Pancreas (tissue), 10 donors: ENCODE data around the gene SBF2. TPM values are rescaled to one million over a fixed set of nuclear protein-coding genes. Genes with fewer than 3 reads are reported as not detected.

ENCODE experiments used
- ATAC-seq, 4 donors: fragments of 200-7000 bp; cut with Tn5 transposase; one replicate each; pipeline versions ENCODE4 v1.8.0 to v1.9.1; 2020; ENCODE audit warnings: mild to moderate bottlenecking in 4 of 4, moderate library complexity in 4 of 4
- DNase-seq, 6 donors: peaks; one replicate each; pipeline ENCODE4 v3.0.0-alpha.2; 2020
- FAIRE-seq: peaks from 2 replicates; lab custom pipeline; 2012; peaks lifted over from hg19 to GRCh38; lab: Jason Lieb, UNC
- H3K27ac ChIP-seq, 4 donors: fragments of 200-600 bp; sonication (generic); 1 replicate in 3 of 4; 2 replicates in 1 of 4; pipeline versions ENCODE4 v1.5.0 to v1.8.0; 2020
- H3K27me3 ChIP-seq, 4 donors: fragments of 200-600 bp; one replicate each; pipeline ENCODE4 v1.8.0; 2021
- H3K36me3 ChIP-seq, 3 donors: fragments of 200-600 bp; sonication (generic) in 1 of 3; one replicate each; pipeline versions ENCODE4 v1.5.0 to v1.8.0; 2020 to 2021
- H3K4me1 ChIP-seq, 3 donors: fragments of 200-600 bp; one replicate each; pipeline ENCODE4 v1.8.0; 2021
- H3K4me3 ChIP-seq, 4 donors: fragments of 200-600 bp; sonication (generic) in 2 of 4; one replicate each; pipeline versions ENCODE4 v1.5.0 to v1.8.0; 2020 to 2021
- H3K9me3 ChIP-seq, 4 donors: fragments of 200-600 bp; one replicate each; pipeline ENCODE4 v1.8.0; 2021
- WGBS, 2 donors: extraction: QIAGEN DNeasy Blood & Tissue Kit; methylation state at CpG; one replicate each; pipeline ENCODE4 v1.1.7; 2013; 5-methylcytosine and 5-hydroxymethylcytosine counted together
- intact Hi-C, 3 donors: fragments of 100-400 bp; cut with DNase I; formaldehyde crosslinking; loops; one replicate each; pipeline versions ENCODE4 v1.11.1 to v1.14.2; 2022
- polyA plus RNA-seq, 2 donors: library from polyadenylated mRNA; stranded (reverse); fragments of 200-250 nt; gene quantifications; one replicate each; pipeline ENCODE4 v1.2.3, GENCODE V29; 2013
- total RNA-seq, 6 donors: library from RNA; stranded (reverse); fragmentation: NEBNext Ultra II Directional in 4 of 6; extraction: Animal tissue kit (Norgen Biotek cat#: 25700) in 4 of 6; gene quantifications; one replicate each; pipeline versions ENCODE4 v1.2.1 to v1.2.4, GENCODE V29; 2021 to 2023
- TF ChIP-seq, protein P1 (sequence below), 4 donors: fragments of 200-600 bp; sonication (generic) in 3 of 4; IDR thresholded peaks; one replicate each; pipeline versions ENCODE4 v1.5.0 to v1.8.0; 2021; ENCODE audit warnings: antibody characterized with exemption in 4 of 4
- donor health status: healthy with polysubstance abuse.
- donor health status: DM: no; HTN: no; CAD: no; lungs with moderate emphysema.
- donor health status: DM: no; HTN: no; CAD: no.
- donor health status: control.
- donor health status: control.
- donor health status: Bipolar disorder and iron deficiency.
- donor health status: DM: yes; HTN: yes; CAD: no.
- donor health status: DM: no; HTN: no; CAD: no.
- donor health status: DM: no; HTN: no; CAD: no.
- donor health status: DM: yes; HTN: yes; CAD: no.

Gene SBF2
- total and polyA plus RNA-seq, 8 donors, result 4.6 to 21.8 (median 10.3) TPM

DNA sequence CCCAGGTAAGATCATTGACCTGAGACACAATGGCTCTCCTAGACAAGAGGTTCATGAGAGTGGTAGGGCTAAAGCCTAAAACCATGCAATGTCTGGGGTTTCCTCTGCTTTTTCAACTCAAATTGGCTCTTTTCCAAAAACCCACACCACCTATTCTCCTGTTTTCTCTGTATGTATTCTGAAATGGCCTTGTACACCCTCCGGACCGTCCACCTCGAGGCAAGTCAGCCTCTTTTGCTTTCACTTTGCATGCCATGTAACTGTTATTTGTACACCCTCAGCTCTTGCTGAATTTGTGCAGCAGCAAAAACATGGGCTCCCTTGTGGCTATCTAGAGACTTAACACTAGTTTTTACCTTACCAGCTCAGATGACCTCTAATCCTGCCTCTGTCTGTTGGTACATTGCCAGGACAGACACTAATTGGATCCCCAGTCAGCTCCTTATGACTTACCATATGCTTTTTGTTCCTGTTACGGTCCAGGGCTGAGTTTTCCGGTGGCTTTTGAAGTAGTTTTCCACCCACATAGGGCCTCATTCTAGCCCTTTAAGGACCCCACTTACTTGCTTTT lies 288.0 kb downstream of the SBF2 start:
- FAIRE-seq (no peak), DNase-seq (no peak), ATAC-seq (no peak)
- Histone ChIP-seq H3K4me1 (no peaks in the 10 kb centered on the region), H3K4me3 (no peak overlapping the region), H3K27me3 (no peaks in the 10 kb centered on the region), H3K9me3 (no peaks in the 10 kb centered on the region), H3K27ac (no peak overlapping the region), H3K36me3 (no peaks in the 10 kb centered on the region)
- WGBS, 2 donors, result 90 to 94% methylated on average over 5 of the region's 5 CpGs
- intact Hi-C loops, result no loop called here
- TF ChIP-seq, protein P1, sequence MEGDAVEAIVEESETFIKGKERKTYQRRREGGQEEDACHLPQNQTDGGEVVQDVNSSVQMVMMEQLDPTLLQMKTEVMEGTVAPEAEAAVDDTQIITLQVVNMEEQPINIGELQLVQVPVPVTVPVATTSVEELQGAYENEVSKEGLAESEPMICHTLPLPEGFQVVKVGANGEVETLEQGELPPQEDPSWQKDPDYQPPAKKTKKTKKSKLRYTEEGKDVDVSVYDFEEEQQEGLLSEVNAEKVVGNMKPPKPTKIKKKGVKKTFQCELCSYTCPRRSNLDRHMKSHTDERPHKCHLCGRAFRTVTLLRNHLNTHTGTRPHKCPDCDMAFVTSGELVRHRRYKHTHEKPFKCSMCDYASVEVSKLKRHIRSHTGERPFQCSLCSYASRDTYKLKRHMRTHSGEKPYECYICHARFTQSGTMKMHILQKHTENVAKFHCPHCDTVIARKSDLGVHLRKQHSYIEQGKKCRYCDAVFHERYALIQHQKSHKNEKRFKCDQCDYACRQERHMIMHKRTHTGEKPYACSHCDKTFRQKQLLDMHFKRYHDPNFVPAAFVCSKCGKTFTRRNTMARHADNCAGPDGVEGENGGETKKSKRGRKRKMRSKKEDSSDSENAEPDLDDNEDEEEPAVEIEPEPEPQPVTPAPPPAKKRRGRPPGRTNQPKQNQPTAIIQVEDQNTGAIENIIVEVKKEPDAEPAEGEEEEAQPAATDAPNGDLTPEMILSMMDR (IDR thresholded peaks at IDR 0.05), result no peak

DNA sequence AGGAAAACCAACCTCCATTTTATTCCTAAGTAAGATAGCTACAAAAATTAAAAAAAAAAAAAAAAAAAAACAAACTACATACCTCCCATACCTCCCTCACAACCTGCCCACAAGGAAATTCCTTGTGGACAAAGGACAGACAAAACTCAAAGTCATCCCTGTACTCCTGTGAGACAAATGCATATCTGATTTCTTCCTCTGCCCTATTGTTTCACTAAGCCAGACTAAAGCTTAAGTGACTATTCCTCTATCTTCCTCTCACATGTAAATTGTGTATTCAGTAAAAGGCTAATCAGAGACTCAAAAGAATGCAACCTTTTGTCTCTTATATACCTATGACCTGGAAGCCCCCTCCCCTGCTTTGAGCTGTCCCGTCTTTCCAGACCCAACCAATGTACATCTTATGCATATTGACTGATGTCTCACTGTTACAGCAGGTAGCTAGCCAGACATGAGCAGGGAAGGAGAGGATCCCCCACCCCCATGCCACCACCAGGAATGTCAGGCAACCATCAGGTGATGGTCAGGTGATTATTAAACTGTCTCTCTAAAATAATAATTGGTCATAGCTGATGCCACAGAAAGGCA lies 289.4 kb downstream of the SBF2 start:
- ATAC-seq, result no peak
- FAIRE-seq, result no peak
- Histone ChIP-seq H3K9me3 (no peaks in the 10 kb centered on the region), H3K27me3 (no peaks in the 10 kb centered on the region), H3K4me1 (no peaks in the 10 kb centered on the region), H3K36me3 (no peaks in the 10 kb centered on the region), H3K27ac (no peak overlapping the region), H3K4me3 (no peak overlapping the region)
- DNase-seq, result no peak
- TF ChIP-seq, protein P1 (IDR thresholded peaks at IDR 0.05), result no peak
- WGBS, 2 donors, result 84 to 96% methylated on average over 1 of the region's 1 CpG
- intact Hi-C loops, result no loop called here

DNA sequence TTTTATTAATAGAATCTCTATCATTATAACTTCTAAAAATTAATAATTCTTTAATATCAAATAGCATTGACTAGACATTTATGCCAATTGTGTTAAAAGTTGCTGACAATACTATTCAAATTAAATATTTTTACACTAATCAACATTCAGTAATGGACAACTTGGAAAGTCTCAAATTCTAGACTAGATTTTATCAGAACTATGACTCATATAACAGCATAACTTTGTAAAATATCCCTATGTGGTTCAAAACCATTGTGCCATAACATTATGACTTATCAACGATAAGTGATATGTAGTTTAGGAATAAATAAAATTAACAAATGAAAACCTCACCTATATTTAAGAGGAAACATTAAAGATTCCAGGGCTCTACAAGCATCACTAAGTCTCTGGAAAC lies 291.8 kb downstream of the SBF2 start:
- TF ChIP-seq, protein P1 (IDR thresholded peaks at IDR 0.05), result no peak
- ATAC-seq, result no peak
- H3K4me1 ChIP-seq, result no peaks in the 10 kb centered on the region
- DNase-seq, result no peak
- no peaks in the 10 kb centered on the region for H3K27me3 ChIP-seq
- intact Hi-C loops, result no loop called here
- no peak overlapping the region for H3K27ac ChIP-seq
- no peaks in the 10 kb centered on the region for H3K9me3 ChIP-seq
- FAIRE-seq, result no peak
- WGBS, 2 donors, result 87 to 98% methylated on average over 1 of the region's 1 CpG
- H3K4me3 ChIP-seq, result no peak overlapping the region
- peaks cover 0 to under 1% (median 0%) of the 10 kb centered on the region in 3 donors for H3K36me3 ChIP-seq

DNA sequence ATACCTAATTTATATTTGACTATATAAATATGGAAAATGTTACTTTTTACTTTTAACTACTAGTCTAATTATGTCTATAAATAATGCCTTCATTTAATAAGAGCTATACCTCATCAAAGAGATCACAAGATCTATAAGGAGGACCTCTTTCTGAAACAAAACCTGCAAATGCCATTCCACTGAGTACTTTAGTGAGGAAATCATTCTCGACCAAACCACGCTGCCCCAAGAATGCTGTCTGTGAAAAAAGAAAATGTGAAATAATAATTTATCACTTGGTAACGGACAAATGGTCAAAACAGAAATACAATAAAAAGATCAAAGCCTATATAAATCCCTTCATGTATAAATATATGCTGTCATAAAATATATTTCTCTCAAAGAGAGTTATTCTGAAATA lies 301.7 kb downstream of the SBF2 start:
- Histone ChIP-seq H3K9me3 (no peaks in the 10 kb centered on the region), H3K27me3 (no peaks in the 10 kb centered on the region), H3K36me3 (peaks cover 0 to 4% (median 0%) of the 10 kb centered on the region in 3 donors), H3K4me1 (no peaks in the 10 kb centered on the region), H3K27ac (no peak overlapping the region), H3K4me3 (no peak overlapping the region)
- 89 to 90% methylated on average over 3 of the region's 3 CpGs for WGBS, 2 donors
- TF ChIP-seq, protein P1 (IDR thresholded peaks at IDR 0.05), result no peak
- FAIRE-seq (no peak), DNase-seq (no peak), ATAC-seq (no peak)
- intact Hi-C loops, result no loop called here
